ENCODE measurements around the gene DMD.

Gene DMD

DNA sequence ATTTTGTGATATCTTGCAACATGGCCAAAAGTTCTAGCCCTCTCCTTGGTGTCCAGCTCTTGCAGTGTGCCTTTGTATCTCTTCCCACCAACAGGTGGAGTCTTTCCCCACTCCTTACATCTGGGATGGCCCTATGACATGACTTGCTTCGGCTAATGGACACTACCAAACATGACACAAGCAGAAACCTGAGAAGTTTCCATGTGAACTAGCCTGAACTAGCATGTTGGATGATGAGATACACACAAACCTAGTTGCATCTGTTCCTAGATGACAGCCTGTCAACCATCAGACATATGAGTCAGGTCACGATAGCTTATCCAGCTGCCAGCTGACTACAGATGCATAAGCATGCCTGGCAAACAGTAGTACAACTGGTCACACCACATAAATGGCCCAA, 1932.0 kb downstream of the DMD start:
- no peak overlapping the region for H3K9ac ChIP-seq (ENCODE audit: low read length)
- no peaks in the 10 kb centered on the region for H3K9me3 ChIP-seq (ENCODE audit: insufficient read depth, low read length)
- TF ChIP-seq CTCF (IDR thresholded peaks at IDR 0.05; ENCODE audit: low read depth, low read length) = peak; percentile 72
- no peak for TF ChIP-seq EZH2phosphoT487 (IDR thresholded peaks at IDR 0.05; ENCODE audit: low read depth)
- peaks cover 44% of the 10 kb centered on the region for H3K4me1 ChIP-seq (ENCODE audit: low read length)
- H2AFZ ChIP-seq (ENCODE audit: low read depth, low read length) = no peak overlapping the region
- H3K27ac ChIP-seq (ENCODE audit: low read length) = peak overlapping the region; percentile 39
- H4K20me1 ChIP-seq (ENCODE audit: insufficient read depth, low read length) = no peaks in the 10 kb centered on the region
- H3K27me3 ChIP-seq (ENCODE audit: low read depth, low read length) = no peaks in the 10 kb centered on the region
- no peaks in the 10 kb centered on the region for H3K36me3 ChIP-seq (replicated peaks; ENCODE audit: low read depth, low read length)
- H3K79me2 ChIP-seq (ENCODE audit: low read length) = no peaks in the 10 kb centered on the region
- peak overlapping the region; percentile 80 for H3K4me2 ChIP-seq (ENCODE audit: low read length)
- no peak overlapping the region for H3K4me3 ChIP-seq (ENCODE audit: low read length)

GRCh38 chrX:31272472-31272775, 1938.9 kb downstream of the DMD start:
- no peaks in the 10 kb centered on the region; the same call in none of the 2 replicates for H3K79me2 ChIP-seq (ENCODE audit: low read length)
- H3K4me3 ChIP-seq (ENCODE audit: low read length) = peak overlapping the region; percentile 70
- H3K27me3 ChIP-seq (ENCODE audit: low read depth, low read length) = no peaks in the 10 kb centered on the region
- H3K36me3 ChIP-seq (replicated peaks; ENCODE audit: low read depth, low read length) = peaks cover 4% of the 10 kb centered on the region
- peak overlapping the region; percentile 66 for H3K27ac ChIP-seq (ENCODE audit: low read length)
- no peak for TF ChIP-seq CTCF (IDR thresholded peaks at IDR 0.05; ENCODE audit: low read depth, low read length)
- TF ChIP-seq EZH2phosphoT487 (IDR thresholded peaks at IDR 0.05; ENCODE audit: low read depth) = no peak
- H3K4me2 ChIP-seq (ENCODE audit: low read length) = peak overlapping the region; percentile 81
- peak overlapping the region; percentile 61 for H3K9ac ChIP-seq (ENCODE audit: low read length)
- no peak overlapping the region for H2AFZ ChIP-seq (ENCODE audit: low read depth, low read length)
- H3K4me1 ChIP-seq (ENCODE audit: low read length) = peaks cover 53% of the 10 kb centered on the region
- no peaks in the 10 kb centered on the region for H3K9me3 ChIP-seq (ENCODE audit: insufficient read depth, low read length)
- H4K20me1 ChIP-seq (ENCODE audit: insufficient read depth, low read length) = no peaks in the 10 kb centered on the region

DNA sequence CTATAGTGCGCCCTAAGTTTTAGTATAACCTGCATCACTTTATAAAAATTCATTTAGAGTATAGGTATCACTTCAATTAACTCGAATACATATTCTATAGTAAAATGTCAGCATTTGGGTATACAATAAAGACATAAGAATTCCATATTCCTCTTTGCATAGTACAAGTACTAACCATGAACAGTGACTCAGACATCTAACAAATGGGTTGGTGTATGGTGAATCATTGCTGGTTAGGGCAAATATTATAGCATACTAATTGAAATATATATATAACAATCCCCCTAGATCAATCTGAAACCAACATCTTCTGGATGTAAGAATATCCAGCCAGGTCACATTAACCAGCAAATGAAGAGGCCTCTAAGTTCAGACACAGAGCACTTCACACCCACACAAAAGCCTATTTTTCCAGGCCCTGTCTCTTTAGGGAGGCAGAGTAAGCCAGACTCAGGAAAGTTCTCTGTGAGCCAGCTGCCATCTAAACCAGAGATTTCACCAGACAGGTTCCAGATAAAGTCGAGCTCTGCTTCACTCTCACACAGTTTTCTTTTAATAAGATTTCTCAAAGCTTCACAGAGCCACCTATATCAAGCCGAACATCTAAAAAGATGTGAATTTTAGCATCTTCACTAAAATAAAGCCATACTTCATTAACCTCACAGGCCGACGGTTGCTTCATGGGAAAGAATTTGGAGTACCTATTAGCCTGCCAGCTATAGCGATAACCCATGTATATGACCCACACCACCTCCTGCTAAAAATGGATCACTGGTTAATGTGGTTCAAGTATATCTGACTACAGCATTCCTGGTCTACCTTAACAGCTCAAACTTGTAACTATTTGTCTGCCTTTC, 1939.5 kb downstream of the DMD start:
- no peaks in the 10 kb centered on the region for H4K20me1 ChIP-seq (ENCODE audit: insufficient read depth, low read length)
- H3K79me2 ChIP-seq (ENCODE audit: low read length) = no peaks in the 10 kb centered on the region; the same call in none of the 2 replicates
- H3K36me3 ChIP-seq (replicated peaks; ENCODE audit: low read depth, low read length) = peaks cover 4% of the 10 kb centered on the region
- H3K4me1 ChIP-seq (ENCODE audit: low read length) = peaks cover 56% of the 10 kb centered on the region
- H3K4me2 ChIP-seq (ENCODE audit: low read length) = peak overlapping the region; percentile 81
- H3K9me3 ChIP-seq (ENCODE audit: insufficient read depth, low read length) = no peaks in the 10 kb centered on the region
- peak overlapping the region; percentile 19; the same call in 1 of the 2 replicates for H3K4me3 ChIP-seq (ENCODE audit: low read length)
- peak overlapping the region; percentile 25; the same call in 1 of the 2 replicates for H3K9ac ChIP-seq (ENCODE audit: low read length)
- H3K27ac ChIP-seq (ENCODE audit: low read length) = peak overlapping the region; percentile 56
- no peak overlapping the region for H2AFZ ChIP-seq (ENCODE audit: low read depth, low read length)
- TF ChIP-seq CTCF (IDR thresholded peaks at IDR 0.05; ENCODE audit: low read depth, low read length) = no peak
- no peak for TF ChIP-seq EZH2phosphoT487 (IDR thresholded peaks at IDR 0.05; ENCODE audit: low read depth)
- no peaks in the 10 kb centered on the region for H3K27me3 ChIP-seq (ENCODE audit: low read depth, low read length)

- Histone ChIP-seq H3K4me1 (ENCODE audit: low read length) (peaks cover 56% of the 10 kb centered on the region), H4K20me1 (ENCODE audit: insufficient read depth, low read length) (peaks cover 3% of the 10 kb centered on the region; the same call in 1 of the 2 replicates), H3K79me2 (ENCODE audit: low read length) (peaks cover 18% of the 10 kb centered on the region), H3K4me3 (ENCODE audit: low read length) (no peak overlapping the region), H3K9ac (ENCODE audit: low read length) (no peak overlapping the region), H2AFZ (ENCODE audit: low read depth, low read length) (no peak overlapping the region), H3K36me3 (replicated peaks; ENCODE audit: low read depth, low read length) (peaks cover 4% of the 10 kb centered on the region), H3K4me2 (ENCODE audit: low read length) (no peak overlapping the region), H3K27me3 (ENCODE audit: low read depth, low read length) (no peaks in the 10 kb centered on the region), H3K27ac (ENCODE audit: low read length) (no peak overlapping the region), H3K9me3 (ENCODE audit: insufficient read depth, low read length) (no peaks in the 10 kb centered on the region)
- TF ChIP-seq CTCF (IDR thresholded peaks at IDR 0.05; ENCODE audit: low read depth, low read length) = no peak
- no peak for TF ChIP-seq EZH2phosphoT487 (IDR thresholded peaks at IDR 0.05; ENCODE audit: low read depth)
Measured at GRCh38 chrX:31269914-31270313, 1941.4 kb downstream of the DMD start.

Measured in OCI-LY3 (cell line).